Suprapubic skin (tissue), 4 donors: ENCODE measurements around the gene MIA. TPM values are rescaled to one million over a fixed set of nuclear protein-coding genes. Genes with fewer than 3 reads are reported as not detected.
A peak's percentile ranks its signal among the peaks of the same experiment; 100 is the strongest.
"Not testable (repeated sequence)": the region's sequence is repeated elsewhere in the genome, so short reads cannot be mapped to it uniquely, and the experiment has no call there.

ENCODE experiments used
- DNase-seq, 2 donors: peaks; one replicate each; pipeline ENCODE4 v3.0.0-alpha.2; 2019; ENCODE audit warnings: low spot score in 2 of 2
- H3K27ac ChIP-seq: fragments of 200-600 bp; sonication (generic); one replicate; pipeline ENCODE4 v1.5.1; 2019
- H3K27me3 ChIP-seq: fragments of 200-600 bp; sonication (generic); one replicate; pipeline ENCODE4 v1.5.1; 2019
- H3K36me3 ChIP-seq: fragments of 200-600 bp; sonication (generic); one replicate; pipeline ENCODE4 v1.5.1; 2019
- H3K4me1 ChIP-seq: fragments of 200-600 bp; sonication (generic); one replicate; pipeline ENCODE4 v1.5.1; 2019
- H3K4me3 ChIP-seq: fragments of 200-600 bp; sonication (generic); one replicate; pipeline ENCODE4 v1.5.1; 2019; ENCODE audit warnings: mild to moderate bottlenecking
- H3K9me3 ChIP-seq: fragments of 200-600 bp; sonication (generic); one replicate; pipeline ENCODE4 v1.5.1; 2019
- EP300 ChIP-seq: sonication (generic); formaldehyde crosslinking; IDR thresholded peaks from one replicate; pipeline ENCODE4 v1.6.1; 2017; ENCODE audit warnings: antibody characterized with exemption
- POLR2A ChIP-seq, 2 donors: fragments of 450-650 bp; IDR thresholded peaks; one replicate each; pipeline ENCODE4 v1.6.1; 2017; ENCODE audit warnings: antibody characterized with exemption in 2 of 2, mild to moderate bottlenecking in 2 of 2, moderate library complexity in 2 of 2
- POLR2AphosphoS5 ChIP-seq, 3 donors: sonication (generic); formaldehyde crosslinking; IDR thresholded peaks; one replicate each; pipeline ENCODE4 v1.6.1; 2017; ENCODE audit warnings: antibody characterized with exemption in 3 of 3
- WGBS: methylation state at CpG from one replicate; pipeline ENCODE4 v1.1.5; 2018; 5-methylcytosine and 5-hydroxymethylcytosine counted together
- total RNA-seq, 4 donors: library from RNA; depleted of rRNA; stranded (reverse); fragments of >200 nt; gene quantifications; one replicate each; pipeline ENCODE4 v1.1.0, GENCODE V29; 2016
- TF ChIP-seq, protein P1 (sequence below), 2 donors: fragments of 200-600 bp in 1 of 2; fragments of 450-650 bp in 1 of 2; sonication (generic) in 1 of 2; IDR thresholded peaks; one replicate each; pipeline ENCODE4 v1.5.1; 2016 to 2019; ENCODE audit warnings: antibody characterized with exemption in 2 of 2, mild to moderate bottlenecking in 1 of 2, moderate library complexity in 1 of 2

Gene MIA
- total RNA-seq, 4 donors from 2014 or later: 4.8 to 15.1 (median 9.9) TPM

DNA sequence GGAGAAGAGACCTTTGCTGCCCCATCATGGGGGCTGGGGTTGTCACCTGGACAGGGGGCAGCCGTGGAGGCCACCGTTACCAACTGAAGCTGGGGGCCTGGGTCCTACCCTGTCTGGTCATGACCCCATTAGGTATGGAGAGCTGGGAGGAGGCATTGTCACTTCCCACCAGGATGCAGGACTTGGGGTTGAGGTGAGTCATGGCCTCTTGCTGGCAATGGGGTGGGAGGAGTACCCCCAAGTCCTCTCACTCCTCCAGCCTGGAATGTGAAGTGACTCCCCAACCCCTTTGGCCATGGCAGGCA is 32.7 kb downstream of the MIA start:
- Histone ChIP-seq H3K36me3 (peaks cover 22% of the 10 kb centered on the region), H3K27ac (no peak overlapping the region), H3K4me3 (no peak overlapping the region), H3K27me3 (no peaks in the 10 kb centered on the region), H3K4me1 (peaks cover 90% of the 10 kb centered on the region), H3K9me3 (no peaks in the 10 kb centered on the region)
- WGBS: no CpG with 5 or more reads among the region's 2 CpGs
- TF ChIP-seq, protein P1, sequence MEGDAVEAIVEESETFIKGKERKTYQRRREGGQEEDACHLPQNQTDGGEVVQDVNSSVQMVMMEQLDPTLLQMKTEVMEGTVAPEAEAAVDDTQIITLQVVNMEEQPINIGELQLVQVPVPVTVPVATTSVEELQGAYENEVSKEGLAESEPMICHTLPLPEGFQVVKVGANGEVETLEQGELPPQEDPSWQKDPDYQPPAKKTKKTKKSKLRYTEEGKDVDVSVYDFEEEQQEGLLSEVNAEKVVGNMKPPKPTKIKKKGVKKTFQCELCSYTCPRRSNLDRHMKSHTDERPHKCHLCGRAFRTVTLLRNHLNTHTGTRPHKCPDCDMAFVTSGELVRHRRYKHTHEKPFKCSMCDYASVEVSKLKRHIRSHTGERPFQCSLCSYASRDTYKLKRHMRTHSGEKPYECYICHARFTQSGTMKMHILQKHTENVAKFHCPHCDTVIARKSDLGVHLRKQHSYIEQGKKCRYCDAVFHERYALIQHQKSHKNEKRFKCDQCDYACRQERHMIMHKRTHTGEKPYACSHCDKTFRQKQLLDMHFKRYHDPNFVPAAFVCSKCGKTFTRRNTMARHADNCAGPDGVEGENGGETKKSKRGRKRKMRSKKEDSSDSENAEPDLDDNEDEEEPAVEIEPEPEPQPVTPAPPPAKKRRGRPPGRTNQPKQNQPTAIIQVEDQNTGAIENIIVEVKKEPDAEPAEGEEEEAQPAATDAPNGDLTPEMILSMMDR (IDR thresholded peaks at IDR 0.05): no peak
- no peak for TF ChIP-seq POLR2AphosphoS5 (IDR thresholded peaks at IDR 0.05)
- TF ChIP-seq EP300: no peak
- TF ChIP-seq POLR2A (IDR thresholded peaks at IDR 0.05): no peak
- no peak for DNase-seq

DNA sequence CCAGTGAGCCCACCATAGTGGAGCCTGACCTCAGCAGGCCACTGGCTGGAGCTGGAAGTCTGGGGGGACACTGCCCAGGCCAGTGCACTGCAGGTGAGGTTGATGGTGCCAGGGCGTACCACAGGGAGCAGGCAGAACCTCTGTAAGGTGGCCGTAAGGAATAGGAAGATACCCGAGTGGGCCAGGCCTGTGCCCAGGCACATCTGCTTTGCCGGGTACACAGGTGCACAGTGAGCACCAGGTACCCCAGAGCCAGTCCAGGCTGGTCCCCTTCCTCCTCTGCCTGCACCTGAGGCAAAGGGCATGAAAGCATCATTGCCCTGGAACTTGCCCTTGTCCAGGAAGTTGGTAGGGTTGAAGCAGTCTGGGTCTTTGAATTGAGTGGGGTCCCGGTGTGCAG is 33.2 kb downstream of the MIA start:
- Histone ChIP-seq H3K4me3 (no peak overlapping the region), H3K27me3 (no peaks in the 10 kb centered on the region), H3K4me1 (peaks cover 88% of the 10 kb centered on the region), H3K27ac (no peak overlapping the region), H3K9me3 (no peaks in the 10 kb centered on the region), H3K36me3 (peaks cover 22% of the 10 kb centered on the region)
- DNase-seq: no peak
- TF ChIP-seq POLR2AphosphoS5 (IDR thresholded peaks at IDR 0.05): no peak
- no peak for TF ChIP-seq POLR2A (IDR thresholded peaks at IDR 0.05)
- TF ChIP-seq, protein P1 (IDR thresholded peaks at IDR 0.05): no peak
- TF ChIP-seq EP300: no peak
- 100% methylated on average over 2 of the region's 5 CpGs for WGBS

DNA sequence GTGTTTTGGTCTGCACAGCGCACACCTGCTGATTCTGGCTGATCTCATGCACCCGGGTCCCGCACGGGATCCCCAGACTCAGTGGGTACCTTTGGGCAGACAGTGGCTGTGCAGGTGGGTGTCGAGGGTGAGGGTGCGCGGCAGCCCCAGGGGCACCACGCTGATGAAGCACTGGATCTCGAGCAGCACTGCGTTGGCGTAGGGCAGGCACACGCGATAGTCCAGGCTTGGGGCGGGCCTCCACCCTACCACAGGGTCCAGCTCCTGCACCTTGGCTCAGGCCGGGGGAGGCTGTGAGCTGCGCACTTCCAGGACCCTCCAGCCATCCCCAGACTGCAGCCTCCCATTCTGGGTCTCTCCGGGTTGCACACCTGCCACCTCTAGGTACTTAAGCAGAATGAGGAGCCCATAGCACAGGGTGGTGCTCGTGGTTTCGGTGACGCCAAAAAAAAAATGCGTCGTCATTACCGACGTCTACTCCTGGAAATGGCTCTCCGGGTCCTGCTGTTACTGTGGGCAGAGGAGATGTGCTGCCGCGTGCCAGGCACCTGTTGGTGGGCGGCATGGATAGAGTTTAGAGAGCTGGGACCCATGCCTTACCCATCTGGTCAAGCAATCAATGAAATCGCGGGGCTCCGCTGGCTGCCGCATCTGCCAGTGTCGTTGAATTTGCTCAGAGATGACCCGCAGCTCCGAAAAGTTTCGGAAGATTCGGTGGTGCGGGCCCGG is 34.2 kb downstream of the MIA start:
- TF ChIP-seq, protein P1 (IDR thresholded peaks at IDR 0.05): no peak
- no peak for TF ChIP-seq POLR2A (IDR thresholded peaks at IDR 0.05)
- TF ChIP-seq POLR2AphosphoS5 (IDR thresholded peaks at IDR 0.05): no peak
- TF ChIP-seq EP300: no peak
- peaks cover 78% of the 10 kb centered on the region for H3K4me1 ChIP-seq
- H3K9me3 ChIP-seq: no peaks in the 10 kb centered on the region
- peaks cover 22% of the 10 kb centered on the region for H3K36me3 ChIP-seq
- WGBS: 86% methylated on average over 24 of the region's 39 CpGs
- DNase-seq: no peak
- H3K27ac ChIP-seq: peak overlapping the region; percentile 75
- peak overlapping the region; percentile 45 for H3K4me3 ChIP-seq
- no peaks in the 10 kb centered on the region for H3K27me3 ChIP-seq

DNA sequence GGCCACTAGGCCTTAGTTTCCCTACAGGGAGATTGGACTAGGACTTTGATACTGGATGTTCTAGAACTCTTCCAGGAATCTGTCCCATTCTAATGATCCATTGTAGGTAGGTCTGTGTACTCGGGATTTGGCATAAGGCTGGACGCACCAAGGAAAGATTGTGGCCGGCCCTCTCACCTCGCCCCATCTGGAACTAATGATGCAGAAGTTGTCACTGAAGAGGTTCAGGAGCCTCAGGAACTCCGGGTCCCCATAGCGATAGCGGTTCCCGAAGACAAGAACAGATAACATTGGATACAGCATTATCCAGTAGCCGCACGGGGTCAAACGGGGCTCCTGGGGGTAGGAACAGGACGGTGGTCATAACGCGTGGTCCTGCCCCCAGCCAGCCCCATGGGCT is 34.8 kb downstream of the MIA start:
- Histone ChIP-seq H3K4me3 (peak overlapping the region; percentile 45), H3K4me1 (peaks cover 71% of the 10 kb centered on the region), H3K9me3 (no peaks in the 10 kb centered on the region), H3K27me3 (no peaks in the 10 kb centered on the region), H3K36me3 (peaks cover 22% of the 10 kb centered on the region), H3K27ac (peak overlapping the region; percentile 75)
- 59% methylated on average over 7 of the region's 14 CpGs for whole genome bisulfite sequencing
- DNase-seq: no peak
- TF ChIP-seq, protein P1 (IDR thresholded peaks at IDR 0.05): no peak
- no peak for TF ChIP-seq POLR2A (IDR thresholded peaks at IDR 0.05)
- no peak for TF ChIP-seq EP300
- no peak for TF ChIP-seq POLR2AphosphoS5 (IDR thresholded peaks at IDR 0.05)

DNA sequence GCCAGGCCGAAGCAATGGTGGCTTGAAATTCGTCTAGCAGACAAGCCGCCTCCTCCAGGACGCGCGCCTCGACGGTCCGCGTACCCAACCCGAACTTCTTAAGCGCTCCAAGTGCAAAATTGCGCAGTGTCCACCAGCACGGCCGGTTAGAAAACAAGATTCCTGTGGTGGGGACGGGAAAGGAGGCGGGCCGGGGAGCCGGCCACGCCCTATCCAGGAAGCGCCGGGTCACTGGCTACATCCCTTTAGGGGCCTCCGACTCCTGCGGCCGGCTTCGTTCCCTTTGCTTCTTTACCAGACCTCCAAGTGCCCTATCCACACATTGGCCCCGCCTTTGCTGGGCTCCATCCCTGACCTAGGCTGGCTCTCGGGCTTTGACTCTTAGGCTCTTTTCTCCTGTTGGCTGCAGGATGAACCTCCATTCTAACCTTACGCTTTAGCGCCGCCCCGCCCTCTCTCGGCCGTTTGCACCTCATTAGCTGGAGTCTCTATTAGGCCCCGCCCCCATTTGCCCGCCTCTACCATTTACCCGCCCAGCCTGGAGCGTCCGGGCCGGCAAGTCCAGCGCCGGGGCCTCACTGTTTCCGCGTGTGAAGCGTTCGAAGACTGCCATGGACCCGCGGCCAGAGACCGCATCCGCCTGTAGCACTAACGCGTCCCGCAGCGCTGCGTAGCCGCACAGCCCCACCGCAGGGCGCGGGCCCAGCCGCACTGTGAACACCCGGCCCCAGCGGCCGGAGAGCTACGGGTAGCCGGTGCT is 35.5 kb downstream of the MIA start:
- H3K9me3 ChIP-seq, H3K27me3 ChIP-seq: not testable (repeated sequence)
- Histone ChIP-seq H3K36me3 (peaks cover 22% of the 10 kb centered on the region), H3K4me1 (peaks cover 65% of the 10 kb centered on the region), H3K4me3 (peak overlapping the region; percentile 45), H3K27ac (peak overlapping the region; percentile 75)
- peak; percentile 91 to 93 for DNase-seq
- 2% methylated on average over 11 of the region's 65 CpGs for WGBS
